Thoracic aorta (tissue), 2 donors: ENCODE measurements around the gene CCDC191. TPM values are rescaled to one million over a fixed set of nuclear protein-coding genes. Genes with fewer than 3 reads are reported as not detected.

Experiments
- ATAC-seq: fragments of 150-250 bp; one replicate; pipeline ENCODE4 v1.8.0; 2017; ENCODE audit warnings: low read depth; ENCODE audit not compliant: insufficient number of reproducible peaks, low FRiP score
- DNase-seq: peaks from one replicate; pipeline ENCODE4 v3.0.0-alpha.2; 2020; ENCODE audit warnings: low spot score
- H3K27ac ChIP-seq, 2 donors: fragments of 200-600 bp; sonication (generic); 1 replicate in 1 of 2; 2 replicates in 1 of 2; pipeline ENCODE4 v1.5.1; 2016; ENCODE audit warnings: mild to moderate bottlenecking in 2 of 2, moderate library complexity in 2 of 2
- H3K27me3 ChIP-seq: fragments of 200-600 bp; sonication (generic); replicated peaks from 2 replicates; pipeline ENCODE4 v1.6.0; 2016; ENCODE audit warnings: mild to moderate bottlenecking; ENCODE audit not compliant: insufficient read depth
- H3K36me3 ChIP-seq: fragments of 200-600 bp; sonication (generic); one replicate; pipeline ENCODE4 v1.5.1; 2016
- H3K4me1 ChIP-seq, 2 donors: fragments of 200-600 bp; sonication (generic); 1 replicate in 1 of 2; 2 replicates in 1 of 2; pipeline versions ENCODE4 v1.5.1 to v1.6.0; 2016; ENCODE audit warnings: low read depth in 2 of 2, mild to moderate bottlenecking in 1 of 2; ENCODE audit not compliant: control insufficient read depth in 1 of 2
- H3K4me3 ChIP-seq: fragments of 200-600 bp; sonication (generic); 2 replicates; pipeline ENCODE4 v1.5.1; 2016; ENCODE audit warnings: mild to moderate bottlenecking
- H3K9me3 ChIP-seq: fragments of 200-600 bp; sonication (generic); 2 replicates; pipeline ENCODE4 v1.5.1; 2016
- CTCF ChIP-seq: fragments of 200-600 bp; sonication (generic); IDR thresholded peaks from one replicate; pipeline ENCODE4 v1.5.1; 2019; ENCODE audit warnings: antibody characterized with exemption
- total RNA-seq, 2 donors: library from RNA; depleted of rRNA; stranded (reverse); fragments of >200 nt; gene quantifications; one replicate each; pipeline versions ENCODE4 v1.1.0 to v1.2.3, GENCODE V29; 2016

The CCDC191 gene
- total RNA-seq, 2 donors from 2014 or later = 2.3 to 3.4 TPM

GRCh38 chr3:114060906-114061655 lies 4.8 kb upstream of the CCDC191 start:
- no peak for ATAC-seq
- no peaks in the 10 kb centered on the region for H3K27me3 ChIP-seq

GRCh38 chr3:114058646-114059045 lies 2.3 kb upstream of the CCDC191 start:
- H3K9me3 ChIP-seq = no peaks in the 10 kb centered on the region
- DNase-seq = no peak
- H3K4me1 ChIP-seq = peaks cover 10 to 19% of the 10 kb centered on the region in 2 donors
- no peak for ATAC-seq
- H3K36me3 ChIP-seq = no peaks in the 10 kb centered on the region
- H3K4me3 ChIP-seq = no peak overlapping the region
- H3K27ac ChIP-seq = no peak overlapping the region
- no peak for TF ChIP-seq CTCF
- no peaks in the 10 kb centered on the region for H3K27me3 ChIP-seq

More at GRCh38 chr3:114060906-114061655, 4.8 kb upstream of the CCDC191 start:
- H3K4me1 ChIP-seq = peaks cover 18 to 26% of the 10 kb centered on the region in 2 donors
- no peak for TF ChIP-seq CTCF
- H3K4me3 ChIP-seq = no peak overlapping the region
- H3K36me3 ChIP-seq = no peaks in the 10 kb centered on the region
- no peak overlapping the region for H3K27ac ChIP-seq
- H3K9me3 ChIP-seq = no peaks in the 10 kb centered on the region
- no peak for DNase-seq

- Histone ChIP-seq H3K9me3 (no peaks in the 10 kb centered on the region), H3K27ac (peak overlapping the region; percentile 34 to 56), H3K4me1 (peaks cover 10 to 19% of the 10 kb centered on the region in 2 donors), H3K27me3 (no peaks in the 10 kb centered on the region), H3K36me3 (no peaks in the 10 kb centered on the region), H3K4me3 (peak overlapping the region; percentile 92)
- TF ChIP-seq CTCF = no peak
- DNase-seq (no peak), ATAC-seq (no peak)
Measured at GRCh38 chr3:114057011-114057347, 653 bp upstream of the CCDC191 start.

GRCh38 chr3:114052216-114052615 lies 4.1 kb downstream of the CCDC191 start:
- H3K27ac ChIP-seq = no peak overlapping the region
- H3K4me3 ChIP-seq = no peak overlapping the region
- ATAC-seq = no peak
- no peak for DNase-seq
- H3K4me1 ChIP-seq = peaks cover 3 to 10% of the 10 kb centered on the region in 2 donors
- H3K9me3 ChIP-seq = no peaks in the 10 kb centered on the region
- no peak for TF ChIP-seq CTCF
- no peaks in the 10 kb centered on the region for H3K36me3 ChIP-seq
- H3K27me3 ChIP-seq = no peaks in the 10 kb centered on the region

GRCh38 chr3:114043205-114043604 lies 13.1 kb downstream of the CCDC191 start:
- DNase-seq = no peak
- no peaks in the 10 kb centered on the region for H3K27me3 ChIP-seq
- H3K9me3 ChIP-seq = no peaks in the 10 kb centered on the region
- TF ChIP-seq CTCF = no peak
- H3K36me3 ChIP-seq = no peaks in the 10 kb centered on the region
- no peak overlapping the region for H3K4me3 ChIP-seq
- H3K4me1 ChIP-seq = no peaks in the 10 kb centered on the region
- H3K27ac ChIP-seq = no peak overlapping the region
- no peak for ATAC-seq
